ENCODE data around the gene GLRA3.
"Not testable (repeated sequence)": the region's sequence is repeated elsewhere in the genome, so short reads cannot be mapped to it uniquely, and the experiment has no call there.

The GLRA3 gene

GRCh38 chr4:174650711-174651355, 178.2 kb downstream of the GLRA3 start:
- DNase-seq (ENCODE audit: low spot score), result no peak

GRCh38 chr4:174648812-174649211, 180.2 kb downstream of the GLRA3 start:
- DNase-seq (ENCODE audit: low spot score), result no peak

GRCh38 chr4:174646326-174646725, 182.7 kb downstream of the GLRA3 start:
- no peak for DNase-seq (ENCODE audit: low spot score)

- no peak for DNase-seq (ENCODE audit: low spot score)
Measured at GRCh38 chr4:174640146-174640545, 188.9 kb downstream of the GLRA3 start.

- no peak for DNase-seq (ENCODE audit: low spot score)
Measured at GRCh38 chr4:174635732-174636131, 193.3 kb downstream of the GLRA3 start.

GRCh38 chr4:174633399-174633798, 195.6 kb downstream of the GLRA3 start:
- no peak for DNase-seq (ENCODE audit: low spot score)

- peak; percentile 33 for DNase-seq (ENCODE audit: low spot score)
Measured at GRCh38 chr4:174631901-174632758, 196.9 kb downstream of the GLRA3 start.

GRCh38 chr4:174629907-174630450, 199.1 kb downstream of the GLRA3 start:
- not testable (repeated sequence) for DNase-seq (ENCODE audit: low spot score)

GRCh38 chr4:174629265-174629664, 199.8 kb downstream of the GLRA3 start:
- DNase-seq (ENCODE audit: low spot score), result no peak

GRCh38 chr4:174628191-174628590, 200.9 kb downstream of the GLRA3 start:
- DNase-seq (ENCODE audit: low spot score), result no peak

GRCh38 chr4:174627473-174627872, 201.6 kb downstream of the GLRA3 start:
- no peak for DNase-seq (ENCODE audit: low spot score)

GRCh38 chr4:174626342-174627008, 202.6 kb downstream of the GLRA3 start:
- no peak for DNase-seq (ENCODE audit: low spot score)

GRCh38 chr4:174616661-174617060, 212.4 kb downstream of the GLRA3 start:
- no peak for DNase-seq (ENCODE audit: low spot score)

GRCh38 chr4:174613979-174614378, 215.1 kb downstream of the GLRA3 start:
- DNase-seq (ENCODE audit: low spot score), result no peak

- no peak for DNase-seq (ENCODE audit: low spot score)
Measured at GRCh38 chr4:174611792-174612191, 217.3 kb downstream of the GLRA3 start.

- DNase-seq (ENCODE audit: low spot score), result no peak
Measured at GRCh38 chr4:174607792-174608191, 221.3 kb downstream of the GLRA3 start.

GRCh38 chr4:174604198-174604597, 224.8 kb downstream of the GLRA3 start:
- DNase-seq (ENCODE audit: low spot score), result peak; percentile 33

GRCh38 chr4:174600391-174600790, 228.7 kb downstream of the GLRA3 start:
- DNase-seq (ENCODE audit: low spot score), result no peak

GRCh38 chr4:174598800-174599199, 230.2 kb downstream of the GLRA3 start:
- no peak for DNase-seq (ENCODE audit: low spot score)

GRCh38 chr4:174596513-174596912, 232.5 kb downstream of the GLRA3 start:
- no peak for DNase-seq (ENCODE audit: low spot score)

- DNase-seq (ENCODE audit: low spot score), result no peak
Measured at GRCh38 chr4:174595141-174595929, 233.7 kb downstream of the GLRA3 start.

GRCh38 chr4:174593701-174594100, 235.3 kb downstream of the GLRA3 start:
- no peak for DNase-seq (ENCODE audit: low spot score)

Data from HuH-7 (cell line).